HEK293 (cell line): ENCODE measurements around the gene HOXD12.

Experiments used
- CTCF ChIA-PET: fragments of 350-600 bp; formaldehyde crosslinking; extraction: SDS; loops from one replicate; lab custom pipeline; 2021; ENCODE audit warnings: antibody characterized with exemption; lab: Yijun Ruan, JAX
- POLR2A ChIA-PET: fragments of 300-600 bp; formaldehyde crosslinking; extraction: SDS; loops from one replicate; lab custom pipeline; 2020; ENCODE audit warnings: antibody characterized with exemption, inconsistent platforms; lab: Yijun Ruan, JAX
- H3K27ac ChIP-seq: fragments of 200-500 bp; sonication (Bioruptor generic); 2 replicates; pipeline ENCODE4 v1.5.1; 2014; ENCODE audit warnings: low read depth, low read length, control low read depth, inconsistent platforms; ENCODE audit errors: extremely low read depth
- H3K36me3 ChIP-seq, 2 experiments: fragments of 200-500 bp in 1 of 2; sonication (Bioruptor generic) in 1 of 2; 1 replicate in 1 of 2; 2 replicates in 1 of 2; pipeline ENCODE4 v1.5.1; 2014 to 2017; ENCODE audit warnings: inconsistent platforms in 2 of 2, low read length in 2 of 2; ENCODE audit not compliant: control insufficient read depth in 2 of 2, insufficient read depth in 1 of 2
- H3K4me1 ChIP-seq: fragments of 200-500 bp; sonication (Bioruptor generic); 2 replicates; pipeline ENCODE4 v1.5.1; 2014; ENCODE audit warnings: mild to moderate bottlenecking, low read length, inconsistent platforms; ENCODE audit not compliant: control insufficient read depth, insufficient read depth
- H3K4me3 ChIP-seq: 2 replicates; pipeline ENCODE4 v1.5.1; 2011; ENCODE audit warnings: low read depth, mild to moderate bottlenecking, control low read depth, low read length, moderate library complexity
- H3K9me3 ChIP-seq: fragments of 200-500 bp; sonication (Bioruptor generic); 2 replicates; pipeline ENCODE4 v1.5.1; 2014; ENCODE audit warnings: low read depth, low read length, inconsistent platforms; ENCODE audit not compliant: control insufficient read depth, insufficient read depth
- CTCF ChIP-seq: fragments of 450-650 bp; formaldehyde crosslinking; IDR thresholded peaks from 2 replicates; pipeline ENCODE4 v1.5.1; 2016; ENCODE audit warnings: missing biosample characterization, missing genetic modification characterization
- FEZF1 ChIP-seq: fragments of 450-650 bp; formaldehyde crosslinking; IDR thresholded peaks from 2 replicates; pipeline ENCODE4 v1.5.1; 2016; ENCODE audit warnings: missing biosample characterization, missing genetic modification characterization
- KLF8 ChIP-seq: fragments of 450-650 bp; formaldehyde crosslinking; IDR thresholded peaks from 2 replicates; pipeline ENCODE4 v1.5.1; 2016; ENCODE audit warnings: missing biosample characterization, missing genetic modification characterization
- KLF9 ChIP-seq: fragments of 450-650 bp; formaldehyde crosslinking; IDR thresholded peaks from 2 replicates; pipeline ENCODE4 v1.5.1; 2016; ENCODE audit warnings: missing biosample characterization, missing genetic modification characterization, low read depth
- MYNN ChIP-seq: fragments of 450-650 bp; formaldehyde crosslinking; IDR thresholded peaks from 2 replicates; pipeline ENCODE4 v1.5.1; 2016; ENCODE audit warnings: missing biosample characterization, missing genetic modification characterization, borderline replicate concordance
- SETDB1 ChIP-seq: IDR thresholded peaks from one replicate; pipeline ENCODE4 v1.6.1; 2017; ENCODE audit warnings: mild to moderate bottlenecking, low read length, moderate library complexity, mixed read lengths; ENCODE audit not compliant: insufficient read length
- SP2 ChIP-seq: fragments of 450-650 bp; formaldehyde crosslinking; IDR thresholded peaks from 2 replicates; pipeline ENCODE4 v1.5.1; 2016; ENCODE audit warnings: missing biosample characterization, missing genetic modification characterization
- TRIM28 ChIP-seq: IDR thresholded peaks from 2 replicates; pipeline ENCODE4 v1.6.1; 2011; ENCODE audit warnings: low read length, control low read depth, borderline replicate concordance
- ZBTB48 ChIP-seq: fragments of 450-650 bp; formaldehyde crosslinking; IDR thresholded peaks from 2 replicates; pipeline ENCODE4 v1.5.1; 2016; ENCODE audit warnings: missing biosample characterization, missing genetic modification characterization
- ZNF169 ChIP-seq: fragments of 450-650 bp; formaldehyde crosslinking; IDR thresholded peaks from 2 replicates; pipeline ENCODE4 v1.5.1; 2016; ENCODE audit warnings: missing biosample characterization, missing genetic modification characterization
- ZNF175 ChIP-seq: fragments of 450-650 bp; formaldehyde crosslinking; IDR thresholded peaks from 2 replicates; pipeline ENCODE4 v1.5.1; 2016; ENCODE audit warnings: missing biosample characterization, missing genetic modification characterization
- ZNF18 ChIP-seq: fragments of 450-650 bp; formaldehyde crosslinking; IDR thresholded peaks from 2 replicates; pipeline ENCODE4 v1.5.1; 2016; ENCODE audit warnings: missing biosample characterization, missing genetic modification characterization
- ZNF214 ChIP-seq: fragments of 450-650 bp; formaldehyde crosslinking; IDR thresholded peaks from 2 replicates; pipeline ENCODE4 v1.5.1; 2017; ENCODE audit warnings: missing biosample characterization, mild to moderate bottlenecking, missing genetic modification characterization, borderline replicate concordance
- ZNF426 ChIP-seq: fragments of 450-650 bp; formaldehyde crosslinking; IDR thresholded peaks from 2 replicates; pipeline ENCODE4 v1.5.1; 2017; ENCODE audit warnings: missing biosample characterization, missing genetic modification characterization, mild to moderate bottlenecking, inconsistent platforms, moderate library complexity
- ZNF518A ChIP-seq: fragments of 450-650 bp; formaldehyde crosslinking; conservative IDR thresholded peaks from 2 replicates; pipeline ENCODE4 v1.5.1; 2016; ENCODE audit warnings: low read depth, missing biosample characterization, missing genetic modification characterization
- ZNF530 ChIP-seq: fragments of 450-650 bp; formaldehyde crosslinking; IDR thresholded peaks from 2 replicates; pipeline ENCODE4 v1.5.1; 2016; ENCODE audit warnings: low read depth, missing biosample characterization, missing genetic modification characterization
- ZNF626 ChIP-seq: fragments of 450-650 bp; sonication (Bioruptor Pico); formaldehyde crosslinking; IDR thresholded peaks from 2 replicates; pipeline ENCODE4 v1.5.1; 2018; ENCODE audit warnings: missing biosample characterization, missing genetic modification characterization, inconsistent platforms
- ZNF776 ChIP-seq: fragments of 450-650 bp; formaldehyde crosslinking; IDR thresholded peaks from 2 replicates; pipeline ENCODE4 v1.5.0; 2017; ENCODE audit warnings: missing biosample characterization, missing genetic modification characterization, borderline replicate concordance

Gene HOXD12

GRCh38 chr2:176110415-176111308, 11.1 kb downstream of the HOXD12 start:
- H3K4me3 ChIP-seq, result no peak overlapping the region
- CTCF ChIA-PET, result interaction anchor here (0.6 to 2.7 kb wide), 12 partner anchors 9 to 1038 kb away, joined by 3 to 19 read pairs (median 3); partner anchors contain the start of gene HOXD9
- TF ChIP-seq ZBTB48 (tag by site-specific recombination) (no peak), KLF9 (tag by site-specific recombination) (no peak), MYNN (no peak), ZNF214 (tag by site-specific recombination) (no peak), KLF8 (tag by site-specific recombination) (no peak), TRIM28 (no peak), SETDB1 (no peak), ZNF626 (tag by site-specific recombination) (no peak), ZNF530 (no peak), ZNF518A (tag by site-specific recombination) (no peak), FEZF1 (no peak), ZNF169 (tag by site-specific recombination) (no peak), ZNF426 (tag by site-specific recombination) (no peak), SP2 (no peak), ZNF175 (tag by site-specific recombination) (no peak), ZNF776 (tag by site-specific recombination) (no peak)
- POLR2A ChIA-PET, result interaction anchor here (0.8 kb wide), 1 partner anchor 75 kb away, joined by 3 read pairs; no protein-coding TSS in a partner anchor
- H3K36me3 ChIP-seq, result peaks cover 19 to 69% of the 10 kb centered on the region in 2 experiments
- 0 out of 2 replicates have a peak, but pooled peaks cover 2% of the 10 kb centered on the region for H3K4me1 ChIP-seq
- no peak overlapping the region for H3K27ac ChIP-seq
- no peaks in the 10 kb centered on the region for H3K9me3 ChIP-seq

- no peak overlapping the region for H3K4me3 ChIP-seq
- POLR2A ChIA-PET, result interaction anchor here (0.8 kb wide), 1 partner anchor 75 kb away, joined by 3 read pairs; no protein-coding TSS in a partner anchor
- peaks cover 21 to 76% of the 10 kb centered on the region in 2 experiments for H3K36me3 ChIP-seq
- no peaks in the 10 kb centered on the region for H3K9me3 ChIP-seq
- H3K4me1 ChIP-seq, result 0 out of 2 replicates have a peak, but pooled peaks cover 2% of the 10 kb centered on the region
- CTCF ChIA-PET, result interaction anchor here (0.6 to 2.7 kb wide), 11 partner anchors 9 to 1037 kb away, joined by 3 to 19 read pairs (median 4); partner anchors contain the start of gene HOXD9
- H3K27ac ChIP-seq, result no peak overlapping the region
- TF ChIP-seq ZNF18 (tag by site-specific recombination) (no peak), CTCF (tag by site-specific recombination) (peak; percentile 76)
Measured at GRCh38 chr2:176111309-176111663, 11.7 kb downstream of the HOXD12 start.
